HT1080 (cell line): ENCODE measurements around the gene GPR89A. TPM values are rescaled to one million over a fixed set of nuclear protein-coding genes. Genes with fewer than 3 reads are reported as not detected.
"Not testable (repeated sequence)": the region's sequence is repeated elsewhere in the genome, so short reads cannot be mapped to it uniquely, and the experiment has no call there.

Source experiments
- DNase-seq: peaks from one replicate; pipeline ENCODE4 v3.0.0-alpha.2; 2015; ENCODE audit warnings: low read depth
- polyA plus RNA-seq, 2 experiments: library from polyadenylated mRNA; depleted of rRNA; stranded (reverse); fragments of >200 nt; gene quantifications; 2 replicates each; pipeline ENCODE4 v1.2.3, GENCODE V29; 2015
- total RNA-seq: library from RNA; depleted of rRNA; stranded (reverse); fragments of >200 nt; shearing (Covaris generic); gene quantifications from 2 replicates; pipeline ENCODE4 v1.2.3, GENCODE V29; 2014; rRNA removed

Gene GPR89A
- 10.5 and 19.0 TPM in 2 replicates for total RNA-seq
- 11.3 and 12.3 TPM in 2 replicates for polyA plus RNA-seq (2015; cell fraction: cytosol; rRNA removed)
- 29.8 and 35.3 TPM in 2 replicates for polyA plus RNA-seq (2015; cell fraction: nucleus; rRNA removed)

DNA sequence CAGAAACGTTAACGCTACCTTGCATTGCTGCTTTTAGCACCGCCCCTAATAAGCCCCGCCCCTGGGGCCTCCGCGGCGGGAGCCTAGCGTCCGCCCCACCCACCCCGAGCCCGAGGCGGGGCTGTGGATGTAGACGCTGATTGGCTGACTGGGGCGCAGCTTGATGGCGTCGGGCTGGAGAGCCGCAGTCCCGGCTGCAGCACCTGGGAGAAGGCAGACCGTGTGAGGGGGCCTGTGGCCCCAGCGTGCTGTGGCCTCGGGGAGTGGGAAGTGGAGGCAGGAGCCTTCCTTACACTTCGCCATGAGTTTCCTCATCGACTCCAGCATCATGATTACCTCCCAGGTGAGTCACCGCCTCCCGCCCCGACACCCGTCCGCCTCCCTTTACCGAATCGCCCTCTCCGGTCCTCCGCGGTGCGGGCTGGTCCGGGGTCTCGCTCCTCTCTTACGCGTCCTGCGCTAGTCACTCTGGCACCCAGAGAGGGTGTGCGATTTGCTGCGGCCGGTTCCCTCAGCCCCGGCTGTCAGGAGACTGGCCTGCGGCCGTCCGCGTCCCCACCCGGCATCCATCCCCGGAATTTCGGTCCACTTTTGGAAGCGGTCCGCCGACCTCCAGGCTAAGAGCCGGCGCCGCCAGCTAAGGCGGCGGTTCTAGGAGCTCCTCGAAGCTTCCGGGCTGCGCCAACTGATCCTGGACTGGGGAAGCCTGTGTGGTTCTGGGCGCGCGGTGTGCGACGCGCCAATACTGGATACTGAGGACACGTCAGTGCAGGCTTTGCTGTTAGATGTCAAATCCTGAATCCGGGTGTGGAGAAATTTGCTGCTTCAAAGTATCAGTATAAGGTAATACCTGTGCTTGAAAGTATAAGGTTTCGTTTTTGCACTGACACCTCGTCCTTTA, at the start of gene GPR89A:
Gene GPR89A (plus strand): TSS at position 156 of the 901 bp plus-strand sequence. CDS start 146 bp downstream, at position 302.
- peak; percentile 88 for DNase-seq

DNA sequence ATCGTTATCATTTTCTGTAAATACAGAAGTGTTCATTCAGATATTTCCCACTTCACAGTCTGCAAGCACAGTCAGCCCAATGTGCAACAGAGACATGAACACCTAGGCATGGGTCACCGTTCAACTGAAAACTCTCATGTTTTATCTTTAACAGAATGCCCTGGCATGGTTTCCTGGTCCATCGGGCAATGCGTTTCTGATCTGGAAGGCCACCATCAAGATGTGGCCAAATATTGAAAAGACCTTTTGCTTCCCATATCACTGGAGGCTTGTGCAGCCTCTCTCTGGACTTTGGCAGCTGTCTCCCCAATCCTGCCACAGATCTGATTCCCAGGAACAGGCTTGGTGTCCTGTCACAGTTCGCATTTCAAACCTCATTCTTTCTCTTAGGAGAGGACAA, 21.0 kb upstream of the GPR89A start:
- not testable (repeated sequence) for DNase-seq

DNA sequence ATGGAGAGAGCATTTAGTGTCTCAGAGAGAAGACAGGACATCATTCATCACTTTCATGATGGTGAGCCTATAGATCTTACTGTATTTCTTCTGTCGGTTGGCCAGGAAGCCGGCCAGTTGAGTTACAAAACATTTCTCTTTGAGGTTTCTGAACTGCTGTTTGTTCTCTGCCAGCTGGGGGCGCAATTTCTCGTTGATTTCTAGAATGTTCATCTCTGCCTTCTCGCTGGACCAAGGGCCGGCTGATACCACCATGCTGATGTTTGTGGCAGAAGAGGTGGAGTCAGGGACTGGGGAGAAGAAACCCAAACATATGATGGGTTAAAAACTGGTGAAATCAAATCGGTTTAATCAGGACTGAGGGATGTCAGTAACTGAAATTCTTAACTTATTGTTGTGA, 17.0 kb upstream of the GPR89A start:
- DNase-seq, result not testable (repeated sequence)

DNA sequence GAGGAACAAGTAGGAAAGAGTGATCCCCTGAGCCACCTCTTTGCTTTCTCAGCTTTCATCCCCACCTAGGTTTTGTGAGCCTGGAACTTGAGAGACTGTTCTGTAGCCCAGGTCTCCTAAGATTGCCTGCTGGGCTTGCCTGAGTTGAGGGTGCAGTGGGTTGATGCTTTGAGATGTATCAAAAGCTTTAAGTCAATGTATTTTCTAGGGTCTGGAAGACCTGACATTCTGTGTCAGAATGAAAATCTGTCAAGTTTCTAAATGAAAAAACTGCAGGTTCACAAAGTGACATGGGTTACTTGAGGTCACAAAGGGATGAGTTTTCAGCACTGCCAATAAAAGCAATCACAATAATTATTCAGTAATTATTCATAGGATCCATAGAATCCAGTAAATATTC, 15.4 kb upstream of the GPR89A start:
- DNase-seq, result not testable (repeated sequence)

DNA sequence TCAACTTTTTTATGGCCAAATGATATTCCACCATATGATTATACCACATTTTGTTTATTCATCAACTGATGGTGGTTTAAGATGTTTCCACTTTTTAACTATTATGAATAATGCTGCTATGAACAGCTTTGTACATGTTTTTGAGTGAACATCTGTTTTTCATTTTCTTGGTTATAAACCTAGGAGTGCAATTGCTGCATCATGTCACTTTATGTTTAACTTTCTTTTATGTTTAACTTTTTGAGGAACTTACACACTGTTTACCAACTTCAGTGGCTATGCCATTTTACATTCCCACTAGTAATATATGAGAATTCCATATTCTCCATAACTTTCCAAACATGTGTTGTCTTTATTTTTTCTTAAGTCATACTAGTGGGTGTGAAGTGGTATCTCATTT, 12.4 kb upstream of the GPR89A start:
- not testable (repeated sequence) for DNase-seq

DNA sequence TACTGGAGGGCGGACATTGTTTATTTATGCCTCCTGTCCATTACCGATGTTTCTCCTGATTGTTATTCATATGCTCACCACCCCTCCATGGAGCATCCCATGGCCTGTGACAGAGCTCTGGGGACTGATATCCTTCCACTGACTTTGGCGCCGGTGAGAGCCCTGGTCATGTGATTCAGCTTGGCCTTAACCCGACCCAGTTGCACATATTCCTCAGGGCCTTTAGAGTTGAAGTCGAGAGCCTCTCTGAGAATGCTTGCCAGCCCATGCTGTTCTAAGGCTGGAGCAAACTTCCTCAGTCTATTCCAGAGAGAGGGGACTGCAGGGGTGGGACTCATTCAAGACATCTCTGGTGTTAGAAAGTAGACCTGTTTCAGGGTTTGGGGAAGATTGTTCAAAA, 11.6 kb upstream of the GPR89A start:
- DNase-seq, result not testable (repeated sequence)

DNA sequence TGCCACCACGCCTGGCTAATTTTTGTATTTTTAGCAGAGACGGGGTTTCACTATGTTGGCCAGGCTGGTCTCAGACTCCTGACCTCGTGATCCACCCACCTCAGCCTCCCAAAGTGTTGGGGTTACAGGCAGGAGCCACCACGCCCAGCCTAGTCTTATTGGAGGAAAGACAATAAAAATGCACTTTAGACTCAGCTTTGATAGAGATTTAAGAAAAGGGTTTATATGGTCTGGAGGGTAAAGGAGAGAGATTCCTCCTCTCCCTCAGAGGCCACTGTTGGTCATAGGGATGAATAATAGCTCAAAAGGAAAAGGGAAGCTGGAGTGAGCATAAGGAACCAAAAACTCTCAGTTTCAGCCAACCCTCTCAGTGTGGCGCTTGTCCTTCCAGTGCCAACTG, 8.4 kb upstream of the GPR89A start:
- not testable (repeated sequence) for DNase-seq

DNA sequence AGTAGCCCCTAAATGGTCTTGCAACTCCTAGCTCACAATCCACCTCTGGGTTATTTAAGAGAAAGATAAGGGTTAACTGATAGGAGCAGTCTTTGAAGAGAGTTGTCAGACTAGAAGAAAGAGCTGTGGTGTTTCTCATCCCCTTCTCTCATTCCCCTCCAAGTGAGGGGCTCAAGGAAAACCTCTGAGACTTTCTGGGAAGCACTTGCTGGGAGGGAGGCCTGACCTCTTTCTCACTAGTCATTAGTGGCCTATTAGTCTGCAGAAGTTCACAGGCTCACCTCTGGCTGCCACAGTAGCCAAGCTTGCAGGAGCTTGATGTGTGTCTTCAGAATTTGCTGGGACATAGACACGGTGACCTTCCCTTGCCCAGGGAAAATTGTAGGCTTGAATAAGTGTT, 6.2 kb upstream of the GPR89A start:
- DNase-seq, result no peak

DNA sequence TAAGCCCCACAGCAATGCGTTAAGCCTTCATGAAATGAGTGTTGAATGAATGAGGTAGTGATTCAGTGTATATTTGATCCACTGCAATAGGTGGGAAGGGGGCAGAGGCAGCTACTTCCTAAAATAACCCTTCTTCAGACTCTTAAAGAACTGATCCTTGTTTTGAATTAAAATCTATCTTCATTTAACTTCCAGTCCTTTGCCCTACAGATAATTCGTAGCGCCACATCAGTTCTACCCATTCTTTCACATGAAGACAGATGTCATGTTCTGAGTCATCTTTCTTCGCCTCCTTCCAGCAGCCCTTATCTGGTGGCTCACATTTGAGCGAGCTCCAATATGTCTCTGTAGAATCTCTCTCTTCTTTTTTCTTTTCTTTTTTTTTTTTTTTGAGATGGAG, 948 bp upstream of the GPR89A start:
- not testable (repeated sequence) for DNase-seq

DNA sequence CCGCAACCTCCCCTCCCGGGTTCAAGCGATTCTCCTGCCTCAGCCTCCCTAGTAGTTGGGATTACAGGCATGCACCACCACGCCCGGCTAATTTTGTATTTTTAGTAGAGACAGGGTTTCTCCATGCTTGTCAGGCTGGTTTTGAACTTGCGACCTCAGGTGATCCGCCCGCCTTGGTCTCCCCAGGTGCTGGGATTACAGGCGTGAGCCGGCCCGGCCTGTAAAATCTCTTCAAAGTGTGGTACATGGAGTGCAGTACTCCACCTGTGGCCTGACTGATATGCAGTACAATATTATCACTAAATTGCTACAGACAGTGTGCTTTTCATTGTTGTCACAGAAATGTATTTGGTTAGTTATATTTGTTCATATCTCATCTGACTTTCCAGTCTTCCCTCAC, 499 bp upstream of the GPR89A start:
- DNase-seq, result not testable (repeated sequence)

DNA sequence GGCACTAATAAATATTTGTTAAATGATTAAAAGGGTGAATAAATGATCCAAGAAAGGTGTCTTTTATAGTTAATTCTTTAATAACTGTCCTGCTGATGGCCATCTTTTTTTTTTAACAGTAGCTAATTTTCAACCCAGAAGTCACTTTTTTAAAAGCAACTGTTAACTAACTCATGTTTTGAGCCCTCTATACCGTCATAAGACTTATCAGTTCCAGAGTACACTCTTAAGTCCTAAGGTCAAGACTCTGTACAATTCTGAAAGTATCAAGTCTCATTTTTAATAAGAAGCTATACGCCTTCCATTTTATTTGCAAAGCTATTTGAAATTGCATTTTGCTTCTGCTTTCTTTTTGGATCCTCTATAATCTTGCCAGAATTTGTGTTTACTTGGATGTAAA, 3.0 kb downstream of the GPR89A start:
- not testable (repeated sequence) for DNase-seq

DNA sequence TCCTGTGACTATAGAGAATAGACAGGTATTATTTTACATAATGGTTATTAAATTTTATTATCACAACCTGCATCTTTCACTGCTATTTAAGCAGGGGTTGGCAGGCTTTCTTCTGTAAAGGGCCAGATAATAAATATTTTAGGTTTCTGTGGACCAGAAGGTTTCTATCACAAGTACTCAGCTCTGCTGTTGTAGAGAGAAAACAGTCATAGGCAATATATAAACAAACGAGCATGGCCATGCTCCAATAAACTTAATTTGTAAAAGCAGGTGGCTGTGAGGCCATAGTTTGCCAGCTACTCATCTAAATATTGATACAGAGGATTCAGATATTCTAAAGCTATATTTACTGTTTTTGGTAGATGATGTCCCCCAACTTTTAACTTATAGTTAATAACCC, 12.3 kb downstream of the GPR89A start:
- DNase-seq, result not testable (repeated sequence)

DNA sequence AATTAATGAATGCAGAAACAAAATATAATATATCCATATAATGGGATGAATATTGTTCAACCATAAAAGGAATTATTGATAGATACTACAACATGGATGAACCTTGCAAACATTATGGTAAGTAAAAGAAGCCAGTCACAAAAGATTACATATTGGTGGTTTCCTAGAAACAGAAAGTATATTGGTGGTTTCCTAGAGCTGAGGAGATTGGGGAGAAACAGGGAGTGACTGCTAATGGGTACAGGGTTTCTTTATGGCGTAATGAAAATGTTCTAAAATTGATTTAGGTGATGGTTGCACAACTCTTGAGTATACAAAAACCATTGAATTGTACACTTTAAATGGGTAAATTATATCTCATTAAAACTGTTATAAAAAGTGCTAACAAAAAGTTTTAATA, 14.4 kb downstream of the GPR89A start:
- DNase-seq, result not testable (repeated sequence)

DNA sequence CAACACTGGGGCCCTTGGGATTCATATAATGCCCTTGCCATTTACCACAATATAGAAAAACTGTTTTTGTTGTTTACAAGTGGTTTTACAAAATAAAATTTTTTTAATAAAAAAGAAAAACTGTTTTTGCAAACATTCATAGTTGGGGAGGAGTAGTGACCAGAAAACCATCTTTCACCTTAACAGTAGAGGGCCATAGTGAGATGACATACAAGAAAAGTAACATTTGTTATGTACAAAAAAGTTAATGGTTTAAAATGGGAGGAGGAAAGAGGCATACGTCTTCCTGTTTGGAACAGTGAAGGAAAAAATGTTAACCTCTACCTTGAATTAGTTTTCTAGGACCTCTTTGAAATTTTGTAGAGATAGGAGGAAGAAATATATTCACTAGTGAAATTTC, 28.4 kb downstream of the GPR89A start:
- DNase-seq, result not testable (repeated sequence)

DNA sequence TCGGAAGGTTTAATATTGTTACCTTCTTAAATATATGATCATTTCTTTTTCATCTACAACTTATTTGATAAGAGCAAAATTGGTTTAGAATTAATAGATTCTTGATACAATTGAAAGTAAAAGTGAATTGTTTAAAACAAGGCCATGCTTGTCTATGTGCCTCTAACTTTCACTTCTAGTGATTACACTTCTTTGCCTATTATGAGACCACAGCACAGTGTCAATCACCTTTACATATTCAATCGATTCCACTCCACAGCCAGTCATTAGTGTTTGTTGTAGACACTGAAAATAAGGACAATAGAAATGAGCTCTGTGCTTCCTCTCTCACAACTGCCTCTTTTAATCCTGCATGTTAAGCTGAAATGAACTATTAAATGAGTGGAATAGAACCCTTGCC, 34.1 kb downstream of the GPR89A start:
- DNase-seq, result not testable (repeated sequence)

DNA sequence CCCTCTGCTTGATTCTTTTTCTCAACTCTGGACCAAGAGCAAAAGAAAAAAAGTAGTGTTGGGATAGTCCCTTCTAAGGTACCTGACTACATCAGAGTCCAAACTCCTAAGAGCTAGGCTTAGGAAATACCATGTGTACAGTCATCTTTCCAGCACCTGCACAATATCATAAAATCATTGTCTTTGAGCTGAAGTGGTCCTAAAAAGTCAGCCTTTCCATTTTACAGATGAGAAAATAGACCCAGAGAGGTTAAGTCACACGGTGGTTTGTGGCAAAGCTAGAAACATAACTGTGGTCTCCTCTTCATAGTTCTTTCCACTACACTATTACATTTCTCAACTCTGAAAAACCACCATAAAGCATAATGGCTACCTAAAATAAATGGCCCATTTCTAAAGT, 36.2 kb downstream of the GPR89A start:
- not testable (repeated sequence) for DNase-seq

DNA sequence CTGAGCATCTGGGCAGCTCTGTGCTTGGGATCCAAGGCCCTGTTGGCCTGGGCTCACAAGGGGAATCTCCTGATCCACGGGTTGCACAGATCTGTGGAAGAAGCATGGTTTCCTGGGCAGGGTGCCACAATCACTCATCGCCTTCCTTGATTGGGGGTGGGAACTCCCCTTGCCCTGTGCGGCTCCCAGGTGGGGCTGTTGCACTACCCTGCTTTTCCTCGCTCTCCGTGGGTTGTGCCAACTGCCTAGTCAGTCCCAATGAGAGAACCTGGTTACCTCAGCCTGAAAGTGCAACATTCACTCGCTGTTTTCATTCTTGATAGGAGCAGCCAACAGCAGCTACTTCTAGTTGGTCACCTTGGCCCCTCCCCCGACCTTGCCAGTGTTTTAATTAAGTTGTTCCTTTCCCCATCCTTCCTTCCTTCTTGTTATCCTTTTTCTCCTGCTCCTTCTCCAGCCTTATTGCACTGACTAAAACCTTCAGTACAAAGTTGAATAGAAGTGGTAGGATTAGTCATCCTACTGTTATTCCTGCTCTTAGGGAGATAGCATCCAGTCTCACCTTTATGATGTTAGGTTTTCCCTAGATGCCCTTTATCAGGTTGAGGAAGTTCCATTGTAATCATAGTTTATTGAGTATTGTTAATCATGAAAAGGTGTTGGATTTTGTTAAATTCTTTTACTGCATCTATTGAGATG, 48.6 kb downstream of the GPR89A start:
- not testable (repeated sequence) for DNase-seq

DNA sequence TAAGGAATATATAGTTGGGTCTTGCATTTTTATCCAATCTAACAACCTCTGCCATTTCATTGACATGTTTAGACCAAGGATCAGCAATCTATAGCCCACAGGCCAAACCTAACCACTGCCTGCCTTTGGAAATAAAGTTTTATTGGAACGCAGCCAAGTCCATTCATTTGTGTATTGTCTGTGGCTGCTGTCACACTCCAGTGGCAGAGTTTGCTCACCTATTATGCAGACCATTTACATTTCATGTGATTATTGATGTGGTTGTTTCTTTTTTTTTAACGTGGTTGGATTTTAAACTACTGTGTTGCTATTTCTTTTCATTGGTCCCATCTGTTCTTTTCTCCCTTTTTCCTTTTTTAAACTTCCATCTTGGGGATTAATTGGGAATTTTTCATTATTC, 54.7 kb downstream of the GPR89A start:
- not testable (repeated sequence) for DNase-seq

DNA sequence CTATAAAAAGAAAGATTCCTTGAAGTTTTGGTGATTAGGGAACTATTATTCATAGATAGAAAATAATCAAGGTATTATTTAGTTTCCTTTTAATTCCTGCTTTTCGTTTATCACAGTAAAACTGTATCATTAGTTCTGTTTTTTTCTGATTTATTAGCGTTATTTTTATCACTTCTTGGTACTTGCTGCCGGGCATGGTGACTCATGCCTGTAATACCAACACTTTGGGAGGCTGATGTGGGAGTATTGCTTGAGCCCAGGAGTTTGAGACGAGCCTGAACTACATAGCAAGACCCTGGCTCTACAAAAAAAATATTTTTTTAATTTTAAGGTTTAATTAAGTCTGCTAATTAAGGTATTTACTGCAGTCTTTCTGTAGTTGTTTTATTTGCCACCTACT, 57.2 kb downstream of the GPR89A start:
- DNase-seq, result not testable (repeated sequence)

DNA sequence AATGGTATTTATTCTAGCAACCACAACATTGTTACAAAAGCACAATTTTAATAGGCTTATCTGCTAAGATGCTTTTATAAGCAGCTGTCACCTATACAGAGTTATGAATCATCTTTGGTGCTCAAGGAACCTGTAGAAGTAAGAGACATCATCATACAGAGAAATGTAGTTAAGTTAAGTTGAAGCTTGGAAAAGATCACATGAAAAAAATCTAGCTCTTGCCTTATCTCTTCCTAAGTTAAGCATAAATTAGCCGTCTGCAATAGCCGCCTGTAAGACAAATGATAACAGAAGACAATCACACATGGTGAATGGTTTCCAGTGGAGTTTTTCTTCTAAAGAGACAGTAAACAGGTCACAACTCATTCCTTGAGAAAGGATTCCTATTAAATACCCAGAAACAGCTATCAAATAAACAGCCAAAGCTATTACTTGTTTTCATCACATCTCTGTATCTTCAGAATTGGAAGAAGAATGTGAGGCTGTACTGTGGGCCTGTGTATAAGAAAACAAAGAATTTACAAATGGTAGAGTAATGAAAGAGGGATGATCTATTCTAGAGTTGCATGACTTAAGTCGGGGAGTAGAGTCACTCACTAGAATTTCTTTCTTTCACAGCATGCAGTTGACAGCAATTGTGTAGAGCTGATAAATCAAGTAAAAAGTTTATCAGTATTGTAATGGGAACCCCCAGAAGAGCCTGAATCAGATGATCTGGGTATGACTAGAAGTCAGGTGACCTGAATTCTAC, 63.4 kb downstream of the GPR89A start:
- not testable (repeated sequence) for DNase-seq

DNA sequence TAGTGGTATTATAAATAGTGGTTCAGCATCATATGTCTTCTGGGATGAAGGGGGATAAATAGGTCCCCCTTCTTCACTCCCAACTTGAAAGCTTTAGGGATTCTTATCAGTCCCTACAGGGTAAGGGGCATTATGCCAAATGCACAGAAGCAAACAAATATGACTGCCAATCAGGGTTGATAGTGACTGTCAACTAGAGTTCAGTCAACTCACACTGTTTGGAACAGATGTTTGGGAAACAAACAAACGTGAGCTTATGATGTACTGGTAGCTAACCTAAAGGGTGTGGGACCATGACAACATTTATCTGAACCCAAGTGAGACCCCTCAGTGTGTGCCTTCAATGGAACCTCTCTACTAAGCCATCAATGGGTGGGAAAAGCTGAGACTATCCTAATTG, 65.4 kb downstream of the GPR89A start:
- not testable (repeated sequence) for DNase-seq
